ENCODE results near the gene LGR5. TPM values are rescaled to one million over a fixed set of nuclear protein-coding genes. Genes with fewer than 3 reads are reported as not detected.

LGR5 gene
- total and polyA plus RNA-seq, 2 of the 8 experiments (the other 6 are each of a cell fraction or from before 2014, with no cell fraction given) = 0.08 to 0.19 TPM

GRCh38 chr12:71607494-71608330 lies 168.1 kb downstream of the LGR5 start (continued):
- no peak for TF ChIP-seq SP1 (IDR thresholded peaks at IDR 0.05; ENCODE audit: low read depth, low read length)
- TF ChIP-seq RNF2 (IDR thresholded peaks at IDR 0.05; ENCODE audit: borderline replicate concordance, low read depth, low read length, missing control alignments, poor library complexity, severe bottlenecking) = no peak
- no peak for TF ChIP-seq RBBP5 (IDR thresholded peaks at IDR 0.05; ENCODE audit: borderline replicate concordance, low read depth, low read length)
- no peak for TF ChIP-seq TAF7 (optimal IDR thresholded peaks at IDR 0.05; ENCODE audit: borderline replicate concordance, low read depth, low read length)
- no peak for TF ChIP-seq NRF1 (IDR thresholded peaks at IDR 0.05; ENCODE audit: low read depth, low read length)
